Heart left ventricle (tissue), 16 donors: ENCODE results near the gene SHC3. TPM values are rescaled to one million over a fixed set of nuclear protein-coding genes. Genes with fewer than 3 reads are reported as not detected.
A peak's percentile ranks its signal among the peaks of the same experiment; 100 is the strongest.

Source experiments
- ATAC-seq, 4 donors: fragments of 200-7000 bp; cut with Tn5 transposase; one replicate each; pipeline ENCODE4 v1.9.1; 2020 to 2022; ENCODE audit warnings: moderate library complexity in 4 of 4, mild to moderate bottlenecking in 3 of 4, moderate number of reproducible peaks in 1 of 4
- DNase-seq, 5 donors: peaks; one replicate each; pipeline ENCODE4 v3.0.0-alpha.2; 2020
- H3K27ac ChIP-seq, 12 donors: fragments of 200-600 bp; sonication (generic) in 4 of 12; one replicate each; pipeline versions ENCODE4 v1.5.0 to v1.8.0; 2016 to 2022; ENCODE audit warnings: mild to moderate bottlenecking in 2 of 12
- H3K27me3 ChIP-seq, 9 donors: fragments of 200-600 bp; sonication (generic) in 2 of 9; one replicate each; pipeline versions ENCODE4 v1.5.1 to v1.8.0; 2016 to 2022; ENCODE audit warnings: mild to moderate bottlenecking in 3 of 9
- H3K36me3 ChIP-seq, 9 donors: fragments of 200-600 bp; sonication (generic) in 2 of 9; one replicate each; pipeline versions ENCODE4 v1.5.0 to v1.8.0; 2018 to 2022; ENCODE audit warnings: mild to moderate bottlenecking in 2 of 9
- H3K4me1 ChIP-seq, 12 donors: fragments of 200-600 bp; sonication (generic) in 4 of 12; one replicate each; pipeline versions ENCODE4 v1.5.0 to v1.8.0; 2016 to 2022; ENCODE audit warnings: mild to moderate bottlenecking in 3 of 12
- H3K4me3 ChIP-seq, 12 donors: fragments of 200-600 bp; sonication (generic) in 4 of 12; one replicate each; pipeline versions ENCODE4 v1.5.0 to v1.8.0; 2017 to 2022; ENCODE audit warnings: mild to moderate bottlenecking in 9 of 12, moderate library complexity in 4 of 12
- H3K9me3 ChIP-seq, 12 donors: fragments of 200-600 bp; sonication (generic) in 4 of 12; one replicate each; pipeline versions ENCODE4 v1.5.0 to v1.8.0; 2016 to 2022; ENCODE audit warnings: mild to moderate bottlenecking in 1 of 12
- POLR2A ChIP-seq, 2 donors: fragments of 450-650 bp; IDR thresholded peaks; one replicate each; pipeline ENCODE4 v1.6.1; 2017; ENCODE audit warnings: antibody characterized with exemption in 2 of 2, mild to moderate bottlenecking in 2 of 2, moderate library complexity in 2 of 2
- WGBS, 4 donors: extraction: QIAGEN DNeasy Blood & Tissue Kit in 2 of 4; methylation state at CpG; one replicate each; pipeline versions ENCODE4 v1.1.5 to v1.1.7; 2013 to 2018; 5-methylcytosine and 5-hydroxymethylcytosine counted together
- intact Hi-C, 10 donors: fragments of 100-400 bp; cut with DNase I; formaldehyde crosslinking; loops; one replicate each; pipeline versions ENCODE4 v1.11.1 to v1.14.2; 2022
- polyA plus RNA-seq, 2 donors: library from polyadenylated mRNA; stranded (reverse); fragments of 200-250 nt; gene quantifications; one replicate each; pipeline ENCODE4 v1.2.3, GENCODE V29; 2013
- total RNA-seq, 9 donors: library from RNA; depleted of rRNA in 2 of 9; stranded (reverse); fragments of >200 nt in 2 of 9; fragmentation: NEBNext Ultra II Directional in 3 of 9; extraction: Animal tissue kit (Norgen Biotek cat#: 25700) in 3 of 9; gene quantifications; one replicate each; pipeline versions ENCODE4 v1.1.0 to v1.2.4, GENCODE V29; 2016 to 2023
- TF ChIP-seq, protein P1 (sequence below), 12 donors: fragments of 200-600 bp; sonication (generic) in 4 of 12; IDR thresholded peaks; one replicate each; pipeline versions ENCODE4 v1.5.0 to v1.8.0; 2018 to 2022; ENCODE audit warnings: antibody characterized with exemption in 12 of 12, mild to moderate bottlenecking in 5 of 12
- donor health status: ischemic (EF 13 %, LVEDD 7.1; RV severe dilation, severe dysfunction).
- donor health status: healthy with polysubstance abuse.
- donor health status: DM: no; HTN: yes; CAD: no.
- donor health status: DM: no; HTN: no; CAD: no.
- donor health status: ischemic (EF 25% LVEDD 6.9; RV normal size, moderate dysfunction).
- donor health status: ischemic (EF 25% LVEDD 5.7; RV mildly dilated, moderate dysfunction).
- donor health status: healthy.
- donor health status: DM: yes; HTN: yes; CAD: no.
- donor health status: ischemic (EF 35%, LVEDD 5.7; RV mildly dilated, moderate dysfunction).
- donor health status: nonischemic (EF 11% LVEDD 7.7; RV severe dilation, severe dysfunction).
- donor health status: DM: yes; HTN: yes; CAD: no.
- donor health status: PGD.
- donor health status: ischemic (EF 29% LVEDD 5.4; RV normal size, mild dysfunction).
- donor health status: nonischemic (EF 23%, LVEDD 6.1; RV moderate dilation, normal function).

The SHC3 gene
- total and polyA plus RNA-seq, 11 donors: 0.20 to 4.3 (median 0.52) TPM

GRCh38 chr9:89053301-89053700 lies 125.3 kb downstream of the SHC3 start:
- ATAC-seq: no peak

DNA sequence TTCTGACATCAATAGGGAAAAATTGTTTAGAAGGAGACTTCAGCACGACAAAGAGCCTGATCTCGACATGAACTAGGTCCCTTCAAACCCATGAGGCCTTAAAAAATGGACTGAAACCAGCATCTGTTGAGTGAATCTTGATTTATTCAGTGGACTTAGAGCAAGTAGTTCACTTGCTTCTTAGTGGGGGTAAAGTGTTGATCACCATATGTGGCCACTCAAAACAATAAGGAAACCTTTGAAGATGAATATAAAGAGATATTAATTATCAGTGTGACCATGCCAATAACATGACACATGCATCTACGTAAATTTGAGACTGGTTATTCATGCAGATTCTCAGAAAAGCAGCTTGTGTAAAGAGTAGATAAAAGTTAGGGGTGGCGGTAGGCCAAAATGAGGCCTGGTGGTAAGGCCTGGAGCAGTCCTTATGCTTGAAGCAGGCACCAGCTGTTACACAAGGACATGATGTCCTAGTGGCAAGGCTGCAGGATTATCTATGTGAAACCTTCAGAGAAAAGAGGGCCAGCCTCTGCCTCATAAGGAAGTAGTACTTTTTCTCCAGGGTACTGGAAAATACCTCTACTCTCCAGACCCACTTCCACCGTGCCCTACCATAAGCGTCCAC lies 126.0 kb downstream of the SHC3 start:
- Histone ChIP-seq H3K36me3 (no peaks in the 10 kb centered on the region), H3K27me3 (no peaks in the 10 kb centered on the region), H3K27ac (peak overlapping the region in 2 of 12 donors; percentile 1 to 42), H3K4me3 (no peak overlapping the region), H3K9me3 (no peaks in the 10 kb centered on the region), H3K4me1 (peaks cover 0 to 8% (median 0%) of the 10 kb centered on the region in 12 donors)
- TF ChIP-seq, protein P1, sequence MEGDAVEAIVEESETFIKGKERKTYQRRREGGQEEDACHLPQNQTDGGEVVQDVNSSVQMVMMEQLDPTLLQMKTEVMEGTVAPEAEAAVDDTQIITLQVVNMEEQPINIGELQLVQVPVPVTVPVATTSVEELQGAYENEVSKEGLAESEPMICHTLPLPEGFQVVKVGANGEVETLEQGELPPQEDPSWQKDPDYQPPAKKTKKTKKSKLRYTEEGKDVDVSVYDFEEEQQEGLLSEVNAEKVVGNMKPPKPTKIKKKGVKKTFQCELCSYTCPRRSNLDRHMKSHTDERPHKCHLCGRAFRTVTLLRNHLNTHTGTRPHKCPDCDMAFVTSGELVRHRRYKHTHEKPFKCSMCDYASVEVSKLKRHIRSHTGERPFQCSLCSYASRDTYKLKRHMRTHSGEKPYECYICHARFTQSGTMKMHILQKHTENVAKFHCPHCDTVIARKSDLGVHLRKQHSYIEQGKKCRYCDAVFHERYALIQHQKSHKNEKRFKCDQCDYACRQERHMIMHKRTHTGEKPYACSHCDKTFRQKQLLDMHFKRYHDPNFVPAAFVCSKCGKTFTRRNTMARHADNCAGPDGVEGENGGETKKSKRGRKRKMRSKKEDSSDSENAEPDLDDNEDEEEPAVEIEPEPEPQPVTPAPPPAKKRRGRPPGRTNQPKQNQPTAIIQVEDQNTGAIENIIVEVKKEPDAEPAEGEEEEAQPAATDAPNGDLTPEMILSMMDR (IDR thresholded peaks at IDR 0.05): no peak
- TF ChIP-seq POLR2A (IDR thresholded peaks at IDR 0.05): no peak
- peak in 3 of 4 donors; percentile 48 to 89 (median 73) for ATAC-seq
- intact Hi-C loops: loop anchor here in 1 of 10 donors (10.0 kb wide), 1 partner anchor 222 kb away; no protein-coding TSS in a partner anchor
- WGBS, 4 donors: 80 to 87% (median 83%) methylated on average over 6 of the region's 6 CpGs
- DNase-seq: peak in 2 of 5 donors; percentile 53 to 60

More at GRCh38 chr9:89053301-89053700, 125.3 kb downstream of the SHC3 start:
- DNase-seq: no peak
- Histone ChIP-seq H3K9me3 (no peaks in the 10 kb centered on the region), H3K4me3 (no peak overlapping the region), H3K36me3 (no peaks in the 10 kb centered on the region), H3K27me3 (no peaks in the 10 kb centered on the region), H3K27ac (no peak overlapping the region), H3K4me1 (peaks cover 0 to 7% (median 0%) of the 10 kb centered on the region in 12 donors)
- WGBS, 4 donors: 77 to 92% (median 87%) methylated on average over 4 to 5 of the region's 5 CpGs
- intact Hi-C loops: loop anchor here in 1 of 10 donors (10.0 kb wide), 1 partner anchor 222 kb away; no protein-coding TSS in a partner anchor
- TF ChIP-seq, protein P1 (IDR thresholded peaks at IDR 0.05): no peak
- no peak for TF ChIP-seq POLR2A (IDR thresholded peaks at IDR 0.05)

DNA sequence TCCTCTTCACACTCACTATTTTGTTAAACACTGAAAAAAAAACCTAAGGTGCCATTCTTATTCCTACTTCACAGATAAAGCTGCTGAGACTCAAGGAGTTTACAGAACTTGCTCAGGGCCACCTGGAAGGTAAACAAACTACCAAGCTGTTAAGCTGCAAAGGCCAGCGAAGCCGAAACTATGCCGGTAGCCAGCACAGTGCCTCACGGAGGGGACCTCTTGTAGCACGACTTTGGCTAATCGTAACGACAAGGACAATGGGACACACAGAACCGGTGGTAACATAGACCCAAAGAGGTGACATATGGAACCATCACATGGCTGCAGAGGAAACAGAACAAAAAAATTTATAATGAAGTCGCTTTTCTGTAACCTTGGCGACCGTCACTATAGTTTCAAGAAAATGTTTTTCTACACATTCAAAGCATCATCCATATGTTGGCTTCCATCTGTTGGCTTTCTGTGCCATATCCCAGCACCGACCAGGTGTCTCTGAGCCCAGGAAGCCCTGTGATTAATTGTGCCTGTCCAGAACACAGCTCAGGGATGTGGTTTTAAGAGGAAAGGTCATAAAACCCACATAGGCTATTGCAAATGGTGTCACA lies 127.1 kb downstream of the SHC3 start:
- no peak for DNase-seq
- H3K9me3 ChIP-seq: no peaks in the 10 kb centered on the region
- ATAC-seq: no peak
- H3K36me3 ChIP-seq: no peaks in the 10 kb centered on the region
- no peak overlapping the region for H3K4me3 ChIP-seq
- no peaks in the 10 kb centered on the region for H3K27me3 ChIP-seq
- intact Hi-C loops: loop anchor here in 1 of 10 donors (10.0 kb wide), 1 partner anchor 223 kb away; no protein-coding TSS in a partner anchor
- 89 to 92% (median 91%) methylated on average over 12 of the region's 12 CpGs for WGBS, 4 donors
- TF ChIP-seq, protein P1 (IDR thresholded peaks at IDR 0.05): no peak
- TF ChIP-seq POLR2A (IDR thresholded peaks at IDR 0.05): no peak
- H3K4me1 ChIP-seq: peaks cover 0 to 16% (median 0%) of the 10 kb centered on the region in 12 donors
- H3K27ac ChIP-seq: no peak overlapping the region

- no peaks in the 10 kb centered on the region for H3K36me3 ChIP-seq
- TF ChIP-seq POLR2A (IDR thresholded peaks at IDR 0.05): no peak
- TF ChIP-seq, protein P1 (IDR thresholded peaks at IDR 0.05): no peak
- H3K9me3 ChIP-seq: no peaks in the 10 kb centered on the region
- DNase-seq: no peak
- H3K27me3 ChIP-seq: no peaks in the 10 kb centered on the region
- H3K4me1 ChIP-seq: peaks cover 0 to 21% (median 0%) of the 10 kb centered on the region in 12 donors
- H3K4me3 ChIP-seq: no peak overlapping the region
- ATAC-seq: no peak
- WGBS, 4 donors: 88 to 93% (median 92%) methylated on average over 8 of the region's 8 CpGs
- intact Hi-C loops: loop anchor here in 1 of 10 donors (10.0 kb wide), 1 partner anchor 225 kb away; no protein-coding TSS in a partner anchor
- H3K27ac ChIP-seq: no peak overlapping the region
Measured at GRCh38 chr9:89049646-89050045, 129.0 kb downstream of the SHC3 start.
